ENCODE measurements around the gene WDR6.

DNA sequence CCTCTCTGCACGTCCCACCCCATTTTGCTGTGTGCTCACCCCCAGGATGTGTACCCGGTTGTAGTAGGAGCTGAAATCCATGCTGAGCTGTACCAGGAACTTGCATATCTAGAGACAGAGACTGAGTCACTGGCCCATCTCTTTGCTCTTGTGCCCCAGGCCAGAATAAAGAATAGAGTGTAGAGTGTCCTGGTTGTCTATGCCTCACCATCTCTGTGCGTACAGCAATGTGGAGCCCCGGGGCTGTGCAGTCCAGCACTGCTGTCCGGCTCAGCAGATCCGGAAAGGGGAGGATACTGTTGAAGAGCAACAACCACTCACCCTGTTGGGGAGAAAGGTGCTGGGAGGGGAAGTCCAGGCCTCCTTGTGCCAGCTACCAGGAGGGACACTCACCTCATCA is 8.6 kb downstream of the WDR6 start:
- TF ChIP-seq, protein P1, sequence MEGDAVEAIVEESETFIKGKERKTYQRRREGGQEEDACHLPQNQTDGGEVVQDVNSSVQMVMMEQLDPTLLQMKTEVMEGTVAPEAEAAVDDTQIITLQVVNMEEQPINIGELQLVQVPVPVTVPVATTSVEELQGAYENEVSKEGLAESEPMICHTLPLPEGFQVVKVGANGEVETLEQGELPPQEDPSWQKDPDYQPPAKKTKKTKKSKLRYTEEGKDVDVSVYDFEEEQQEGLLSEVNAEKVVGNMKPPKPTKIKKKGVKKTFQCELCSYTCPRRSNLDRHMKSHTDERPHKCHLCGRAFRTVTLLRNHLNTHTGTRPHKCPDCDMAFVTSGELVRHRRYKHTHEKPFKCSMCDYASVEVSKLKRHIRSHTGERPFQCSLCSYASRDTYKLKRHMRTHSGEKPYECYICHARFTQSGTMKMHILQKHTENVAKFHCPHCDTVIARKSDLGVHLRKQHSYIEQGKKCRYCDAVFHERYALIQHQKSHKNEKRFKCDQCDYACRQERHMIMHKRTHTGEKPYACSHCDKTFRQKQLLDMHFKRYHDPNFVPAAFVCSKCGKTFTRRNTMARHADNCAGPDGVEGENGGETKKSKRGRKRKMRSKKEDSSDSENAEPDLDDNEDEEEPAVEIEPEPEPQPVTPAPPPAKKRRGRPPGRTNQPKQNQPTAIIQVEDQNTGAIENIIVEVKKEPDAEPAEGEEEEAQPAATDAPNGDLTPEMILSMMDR (conservative IDR thresholded peaks at IDR 0.05; ENCODE audit: low read length) = no peak
- no peak for TF ChIP-seq EZH2phosphoT487 (IDR thresholded peaks at IDR 0.05; ENCODE audit: borderline replicate concordance, low read depth, low read length)

Measured in OCI-LY7 (cell line).